HG03045 (cell line): ENCODE results near the gene GFRAL.
"Not testable (repeated sequence)": the region's sequence is repeated elsewhere in the genome, so short reads cannot be mapped to it uniquely, and the experiment has no call there.

ENCODE experiments used
- ATAC-seq: cut with Tn5 transposase; IDR thresholded peaks from one replicate; pipeline ENCODE4 v1.9.1; 2021; ENCODE audit warnings: mild to moderate bottlenecking, moderate library complexity; ENCODE audit not compliant: unreplicated experiment

The GFRAL gene

GRCh38 chr6:55327169-55327568 is at the start of gene GFRAL:
Gene GFRAL (plus strand): TSS chr6:55327469. CDS start chr6:55327555, 86 bp downstream.
- no peak for ATAC-seq

- ATAC-seq: no peak
Measured at GRCh38 chr6:55277646-55278045, 49.6 kb upstream of the GFRAL start.

- no peak for ATAC-seq
Measured at GRCh38 chr6:55281215-55281614, 46.1 kb upstream of the GFRAL start.

- no peak for ATAC-seq
Measured at GRCh38 chr6:55282115-55282514, 45.2 kb upstream of the GFRAL start.

- no peak for ATAC-seq
Measured at GRCh38 chr6:55286824-55287223, 40.4 kb upstream of the GFRAL start.

GRCh38 chr6:55290736-55291135 is 36.5 kb upstream of the GFRAL start:
- ATAC-seq: no peak

- ATAC-seq: no peak
Measured at GRCh38 chr6:55293116-55293515, 34.2 kb upstream of the GFRAL start.

GRCh38 chr6:55297214-55297613 is 30.1 kb upstream of the GFRAL start:
- not testable (repeated sequence) for ATAC-seq

GRCh38 chr6:55299286-55299985 is 27.8 kb upstream of the GFRAL start:
- no peak for ATAC-seq

- no peak for ATAC-seq
Measured at GRCh38 chr6:55304747-55305146, 22.5 kb upstream of the GFRAL start.

- ATAC-seq: no peak
Measured at GRCh38 chr6:55319961-55320695, 7.1 kb upstream of the GFRAL start.

- ATAC-seq: no peak
Measured at GRCh38 chr6:55320696-55321086, 6.6 kb upstream of the GFRAL start.

- ATAC-seq: no peak
Measured at GRCh38 chr6:55377150-55377549, 49.9 kb downstream of the GFRAL start.

GRCh38 chr6:55379471-55379870 is 52.2 kb downstream of the GFRAL start:
- ATAC-seq: no peak

- ATAC-seq: no peak
Measured at GRCh38 chr6:55379895-55380294, 52.6 kb downstream of the GFRAL start.

- ATAC-seq: no peak
Measured at GRCh38 chr6:55388211-55388610, 60.9 kb downstream of the GFRAL start.

GRCh38 chr6:55395871-55396270 is 68.6 kb downstream of the GFRAL start:
- no peak for ATAC-seq

GRCh38 chr6:55397986-55398385 is 70.7 kb downstream of the GFRAL start:
- ATAC-seq: no peak

- ATAC-seq: no peak
Measured at GRCh38 chr6:55399351-55399750, 72.1 kb downstream of the GFRAL start.

- ATAC-seq: no peak
Measured at GRCh38 chr6:55405474-55406235, 78.4 kb downstream of the GFRAL start.

- no peak for ATAC-seq
Measured at GRCh38 chr6:55410674-55411073, 83.4 kb downstream of the GFRAL start.

- ATAC-seq: no peak
Measured at GRCh38 chr6:55423933-55424332, 96.7 kb downstream of the GFRAL start.
